Coronary artery (tissue), 2 donors: Measurements from ENCODE around the gene MIA3.
A peak's percentile ranks its signal among the peaks of the same experiment; 100 is the strongest.

Experiments
- DNase-seq: peaks from one replicate; pipeline ENCODE4 v3.0.0-alpha.2; 2017; ENCODE audit warnings: low spot score
- H3K27ac ChIP-seq, 2 donors: fragments of 200-600 bp; sonication (generic); one replicate each; pipeline ENCODE4 v1.5.1; 2016 to 2019
- H3K4me3 ChIP-seq: fragments of 200-600 bp; sonication (generic); 2 replicates; pipeline ENCODE4 v1.5.1; 2016; ENCODE audit warnings: mild to moderate bottlenecking, moderate library complexity
- TF ChIP-seq, protein P1 (sequence below): fragments of 200-600 bp; sonication (generic); IDR thresholded peaks from one replicate; pipeline ENCODE4 v1.5.1; 2019; ENCODE audit warnings: antibody characterized with exemption

Gene MIA3

DNA sequence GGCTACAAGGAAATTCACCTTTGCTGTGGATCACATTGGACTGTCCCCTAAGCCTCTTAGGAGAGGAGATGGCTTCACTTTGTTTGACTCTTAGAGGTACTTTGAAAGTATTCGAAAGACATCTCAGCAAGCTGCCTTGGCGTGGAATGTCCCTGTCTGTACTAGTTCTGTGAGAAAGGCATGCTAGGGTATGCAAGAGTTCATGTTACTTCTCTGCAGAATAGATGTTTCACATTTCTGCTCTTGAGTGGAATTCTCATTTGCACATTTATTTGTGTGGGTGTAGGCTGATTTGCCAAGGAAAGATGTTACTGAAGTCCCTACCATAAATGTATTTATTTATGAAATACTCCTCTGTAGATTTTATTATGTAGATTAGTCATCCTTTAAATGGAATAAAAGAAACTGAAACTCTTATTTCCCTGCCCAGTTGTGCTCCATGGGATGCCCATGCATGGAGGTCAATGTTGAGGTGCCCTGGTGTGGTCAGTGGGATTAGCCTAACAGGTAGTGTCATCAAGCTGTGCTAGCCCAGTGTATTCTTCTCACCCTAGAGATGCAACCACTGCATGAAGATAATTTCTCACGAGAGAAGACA lies 13.8 kb downstream of the MIA3 start:
- no peak for DNase-seq
- TF ChIP-seq, protein P1, sequence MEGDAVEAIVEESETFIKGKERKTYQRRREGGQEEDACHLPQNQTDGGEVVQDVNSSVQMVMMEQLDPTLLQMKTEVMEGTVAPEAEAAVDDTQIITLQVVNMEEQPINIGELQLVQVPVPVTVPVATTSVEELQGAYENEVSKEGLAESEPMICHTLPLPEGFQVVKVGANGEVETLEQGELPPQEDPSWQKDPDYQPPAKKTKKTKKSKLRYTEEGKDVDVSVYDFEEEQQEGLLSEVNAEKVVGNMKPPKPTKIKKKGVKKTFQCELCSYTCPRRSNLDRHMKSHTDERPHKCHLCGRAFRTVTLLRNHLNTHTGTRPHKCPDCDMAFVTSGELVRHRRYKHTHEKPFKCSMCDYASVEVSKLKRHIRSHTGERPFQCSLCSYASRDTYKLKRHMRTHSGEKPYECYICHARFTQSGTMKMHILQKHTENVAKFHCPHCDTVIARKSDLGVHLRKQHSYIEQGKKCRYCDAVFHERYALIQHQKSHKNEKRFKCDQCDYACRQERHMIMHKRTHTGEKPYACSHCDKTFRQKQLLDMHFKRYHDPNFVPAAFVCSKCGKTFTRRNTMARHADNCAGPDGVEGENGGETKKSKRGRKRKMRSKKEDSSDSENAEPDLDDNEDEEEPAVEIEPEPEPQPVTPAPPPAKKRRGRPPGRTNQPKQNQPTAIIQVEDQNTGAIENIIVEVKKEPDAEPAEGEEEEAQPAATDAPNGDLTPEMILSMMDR, result no peak

DNA sequence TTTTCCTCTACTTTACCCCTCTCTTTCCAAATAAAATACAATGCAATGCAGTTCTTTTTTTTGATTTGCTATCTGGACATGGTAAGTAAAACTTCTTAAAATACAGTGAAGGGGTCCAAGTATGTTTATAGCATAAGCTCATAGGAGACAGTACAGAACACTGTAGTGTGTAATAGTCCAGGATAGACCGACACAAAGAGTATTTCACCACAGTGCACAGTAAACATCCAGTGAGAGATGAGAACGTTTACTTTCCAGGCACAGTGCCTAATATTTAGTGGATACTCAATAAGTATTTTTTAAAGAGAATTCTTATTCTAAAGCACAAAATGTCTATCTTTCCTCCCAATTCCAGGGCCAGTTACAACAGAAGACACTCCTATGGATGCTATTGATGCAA lies 14.9 kb downstream of the MIA3 start:
- no peak overlapping the region for H3K4me3 ChIP-seq
- TF ChIP-seq, protein P1, result no peak
- no peak for DNase-seq
- no peak overlapping the region for H3K27ac ChIP-seq

More for the DNA sequence above, 13.8 kb downstream of the MIA3 start:
- no peak overlapping the region for H3K27ac ChIP-seq
- no peak overlapping the region for H3K4me3 ChIP-seq

DNA sequence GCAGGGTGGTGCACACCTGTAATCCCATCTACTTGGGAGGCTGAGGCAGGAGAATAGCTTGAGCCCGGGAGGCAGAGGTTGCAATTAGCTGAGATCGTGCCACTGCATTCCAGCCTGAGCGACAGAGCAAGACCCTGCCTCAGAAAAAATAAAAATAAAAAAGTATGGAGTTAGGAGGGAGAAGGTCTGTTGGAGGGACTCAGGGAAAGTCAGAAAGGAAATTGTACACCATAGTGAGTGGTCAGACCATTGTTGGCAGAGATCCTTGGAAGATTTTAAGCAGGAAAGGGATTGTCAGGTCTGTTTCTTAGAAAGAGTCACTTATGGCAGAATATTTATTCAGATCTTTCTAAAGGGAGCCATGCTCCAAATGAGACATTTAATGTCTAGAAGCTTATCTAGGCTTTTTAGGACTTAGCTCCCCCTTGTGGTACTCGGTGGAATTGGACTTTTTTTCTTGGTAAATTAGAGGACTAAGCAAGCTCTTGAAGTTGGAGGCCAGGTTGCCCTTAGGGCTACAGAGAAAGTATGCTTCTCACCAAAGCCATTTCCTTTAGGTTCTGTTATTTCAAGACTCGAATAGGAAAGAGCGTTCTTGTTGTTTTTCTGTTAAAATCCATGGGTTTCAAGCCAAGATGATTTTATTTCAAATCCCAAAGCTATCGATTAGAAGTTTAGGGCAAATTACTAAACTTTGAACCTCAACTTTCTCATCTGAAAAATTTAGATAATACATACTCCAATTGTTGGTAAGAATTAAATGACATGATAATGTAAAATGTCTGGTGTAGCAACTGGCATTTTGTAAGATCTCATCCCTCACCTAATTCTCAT lies 16.5 kb downstream of the MIA3 start:
- Histone ChIP-seq H3K4me3 (no peak overlapping the region), H3K27ac (peak overlapping the region in 1 of 2 donors; percentile 2)
- no peak for DNase-seq
- TF ChIP-seq, protein P1, result peak; percentile 86

DNA sequence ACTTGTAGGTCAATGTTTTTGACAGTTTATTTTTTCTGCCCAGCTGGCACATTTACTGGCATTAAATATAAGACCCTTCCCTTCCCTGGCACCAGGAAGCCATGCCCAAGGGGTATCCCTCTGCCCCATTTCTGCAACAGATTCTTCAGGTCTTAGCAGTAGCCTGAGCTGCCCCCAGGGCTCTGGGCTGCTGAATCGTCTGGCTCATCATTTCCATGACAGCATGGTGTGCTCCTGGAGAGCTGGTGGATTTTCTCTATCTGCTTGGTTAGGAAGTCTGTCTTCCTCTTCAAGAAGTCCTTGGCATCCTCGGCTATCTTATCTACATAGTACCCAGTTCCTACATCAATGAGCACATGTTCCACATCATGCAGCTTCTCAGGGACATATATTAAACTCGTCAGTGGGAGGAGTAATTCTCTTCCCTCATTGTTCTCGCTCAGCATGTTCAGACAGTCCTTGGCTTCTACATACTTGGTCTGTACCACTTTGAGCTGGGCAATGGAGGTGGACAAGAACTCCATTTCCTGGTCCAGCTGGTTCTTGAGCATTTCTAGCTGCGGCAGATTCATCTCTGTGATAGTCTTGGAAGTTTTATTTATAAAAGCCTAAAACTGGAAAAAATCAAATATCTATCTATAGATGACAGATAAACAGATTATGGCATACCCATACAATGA lies 23.5 kb downstream of the MIA3 start:
- no peak overlapping the region for H3K27ac ChIP-seq
- H3K4me3 ChIP-seq, result no peak overlapping the region
- TF ChIP-seq, protein P1, result no peak
- DNase-seq, result no peak

DNA sequence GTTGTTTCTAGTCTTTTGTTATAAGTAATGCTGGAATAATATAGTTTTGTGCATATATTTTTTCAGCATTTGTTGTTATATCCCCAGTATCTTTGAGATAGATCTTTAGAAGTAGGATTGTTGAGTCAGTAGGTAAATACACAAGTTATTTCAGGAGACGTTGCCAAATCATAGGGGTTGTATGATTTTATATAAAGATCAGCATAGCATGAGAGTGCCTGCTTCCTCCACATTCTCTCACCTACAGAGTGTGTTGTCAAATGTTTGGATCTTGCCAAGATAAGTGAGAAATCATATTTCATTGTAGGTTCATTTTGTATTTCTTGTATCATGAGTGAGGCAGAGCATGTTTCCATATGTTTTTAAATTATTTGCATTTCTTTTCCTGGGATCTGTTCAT lies 24.6 kb downstream of the MIA3 start:
- Histone ChIP-seq H3K4me3 (no peak overlapping the region), H3K27ac (no peak overlapping the region)
- TF ChIP-seq, protein P1, result no peak
- no peak for DNase-seq

DNA sequence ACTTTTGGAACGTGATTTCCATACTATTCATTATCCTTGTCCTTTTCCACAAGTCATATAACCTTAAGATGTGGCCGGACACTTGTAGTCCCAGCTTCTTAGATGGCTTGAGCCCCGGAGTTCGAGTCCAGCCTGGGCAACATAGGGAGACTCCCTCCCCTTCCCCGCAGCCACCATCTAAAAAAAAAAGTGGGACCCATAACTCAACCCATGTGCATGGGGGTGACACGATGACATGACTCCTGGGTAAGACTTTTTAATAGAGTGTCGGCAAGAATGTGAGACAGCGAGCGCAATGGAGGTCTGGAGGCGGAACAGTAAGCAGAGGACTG lies 25.7 kb downstream of the MIA3 start:
- H3K4me3 ChIP-seq, result peak overlapping the region; percentile 76
- no peak for DNase-seq
- H3K27ac ChIP-seq, result peak overlapping the region; percentile 84 to 98
- TF ChIP-seq, protein P1, result no peak
